ENCODE measurements around the gene SPARCL1. TPM values are rescaled to one million over a fixed set of nuclear protein-coding genes. Genes with fewer than 3 reads are reported as not detected.

The SPARCL1 gene
- total and polyA plus RNA-seq, 2 donors (not counting 1 experiment from before 2014, with no cell fraction given), result not detected

- Histone ChIP-seq H4K20me1 (ENCODE audit: control insufficient read depth, insufficient read depth, low read length, poor library complexity, severe bottlenecking) (no peaks in the 10 kb centered on the region), H3K27me3 (replicated peaks in 1 of 4; ENCODE audit: control extremely low read depth in 1 of 4, control insufficient read depth in 3 of 4, insufficient read depth in 4 of 4, low read length in 3 of 4) (no peaks in the 10 kb centered on the region), H3K9ac (ENCODE audit: low read length) (no peak overlapping the region), H3K36me3 (replicated peaks in 1 of 2; ENCODE audit: control extremely low read depth in 1 of 2, control insufficient read depth in 1 of 2, extremely low read depth in 1 of 2, insufficient read depth in 2 of 2, low read length in 1 of 2) (no peaks in the 10 kb centered on the region), H2AFZ (ENCODE audit: insufficient read depth, low read depth, low read length, poor library complexity, severe bottlenecking) (no peak overlapping the region), H3K4me2 (replicated peaks; ENCODE audit: low read depth, low read length, poor library complexity, severe bottlenecking) (no peak overlapping the region), H3K9me3 (ENCODE audit: control extremely low read depth in 1 of 3, control insufficient read depth in 2 of 3, insufficient read depth in 1 of 3, low read length in 2 of 3) (no peaks in the 10 kb centered on the region), H3K4me1 (ENCODE audit: control insufficient read depth in 2 of 2, insufficient read depth in 2 of 2, low read length in 2 of 2) (no peaks in the 10 kb centered on the region), H3K4me3 (ENCODE audit: control extremely low read depth in 1 of 5, extremely low read depth in 1 of 5, insufficient read depth in 1 of 5, low read depth in 2 of 5, low read length in 4 of 5) (no peak overlapping the region), H3K27ac (ENCODE audit: low read length in 2 of 2) (no peak overlapping the region), H3K79me2 (ENCODE audit: control insufficient read depth, insufficient read depth, low read length) (no peaks in the 10 kb centered on the region)
- no peak for ATAC-seq (ENCODE audit: low read depth)
- TF ChIP-seq CTCF (IDR thresholded peaks at IDR 0.05) (no peak), EZH2 (IDR thresholded peaks at IDR 0.05; ENCODE audit: borderline replicate concordance, insufficient read depth, low read depth, low read length, poor library complexity, severe bottlenecking) (no peak)
- no peaks in the 10 kb centered on the region for H3K4me1 Mint-ChIP-seq
- ChIA-PET POLR2A (no interaction called here), CTCF (no interaction called here)
- H3K27ac Mint-ChIP-seq, result no peak overlapping the region
- intact Hi-C loops (cut with micrococcal nuclease), result no loop called here
- no peak overlapping the region for H3K4me3 Mint-ChIP-seq
- DNase-seq, result no peak
- peaks cover 4% of the 10 kb centered on the region for H3K27me3 Mint-ChIP-seq
- WGBS (ENCODE audit: insufficient coverage), result 100% methylated on average over 1 of the region's 6 CpGs
- no peaks in the 10 kb centered on the region for H3K9me3 Mint-ChIP-seq (ENCODE audit: insufficient read depth)
These were observed 13.0 kb upstream of the SPARCL1 start for GRCh38 chr4:87541956-87542709.

GRCh38 chr4:87541521-87541920 is 12.3 kb upstream of the SPARCL1 start:
- H3K27me3 ChIP-seq (replicated peaks in 1 of 4; ENCODE audit: control extremely low read depth in 1 of 4, control insufficient read depth in 3 of 4, insufficient read depth in 4 of 4, low read length in 3 of 4), result no peaks in the 10 kb centered on the region
- ChIA-PET POLR2A (no interaction called here), CTCF (no interaction called here)
- Mint-ChIP-seq H3K9me3 (ENCODE audit: insufficient read depth) (no peaks in the 10 kb centered on the region), H3K4me3 (no peak overlapping the region), H3K27ac (no peak overlapping the region), H3K27me3 (peaks cover 7% of the 10 kb centered on the region), H3K4me1 (no peaks in the 10 kb centered on the region)
- H2AFZ ChIP-seq (ENCODE audit: insufficient read depth, low read depth, low read length, poor library complexity, severe bottlenecking), result no peak overlapping the region
- no peaks in the 10 kb centered on the region for H3K79me2 ChIP-seq (ENCODE audit: control insufficient read depth, insufficient read depth, low read length)
- H3K9ac ChIP-seq (ENCODE audit: low read length), result no peak overlapping the region
- no peak for ATAC-seq (ENCODE audit: low read depth)
- H3K9me3 ChIP-seq (ENCODE audit: control extremely low read depth in 1 of 3, control insufficient read depth in 2 of 3, insufficient read depth in 1 of 3, low read length in 2 of 3), result no peaks in the 10 kb centered on the region
- no peaks in the 10 kb centered on the region for H3K36me3 ChIP-seq (replicated peaks in 1 of 2; ENCODE audit: control extremely low read depth in 1 of 2, control insufficient read depth in 1 of 2, extremely low read depth in 1 of 2, insufficient read depth in 2 of 2, low read length in 1 of 2)
- TF ChIP-seq EZH2 (IDR thresholded peaks at IDR 0.05; ENCODE audit: borderline replicate concordance, insufficient read depth, low read depth, low read length, poor library complexity, severe bottlenecking) (no peak), CTCF (IDR thresholded peaks at IDR 0.05) (no peak)
- H3K27ac ChIP-seq (ENCODE audit: low read length in 2 of 2), result no peak overlapping the region
- H3K4me2 ChIP-seq (replicated peaks; ENCODE audit: low read depth, low read length, poor library complexity, severe bottlenecking), result no peak overlapping the region
- H3K4me1 ChIP-seq (ENCODE audit: control insufficient read depth in 2 of 2, insufficient read depth in 2 of 2, low read length in 2 of 2), result no peaks in the 10 kb centered on the region
- no peak overlapping the region for H3K4me3 ChIP-seq (ENCODE audit: control extremely low read depth in 1 of 5, extremely low read depth in 1 of 5, insufficient read depth in 1 of 5, low read depth in 2 of 5, low read length in 4 of 5)
- intact Hi-C loops (cut with micrococcal nuclease), result no loop called here
- H4K20me1 ChIP-seq (ENCODE audit: control insufficient read depth, insufficient read depth, low read length, poor library complexity, severe bottlenecking), result no peaks in the 10 kb centered on the region
- 20% methylated on average over 1 of the region's 4 CpGs for WGBS (ENCODE audit: insufficient coverage)
- DNase-seq, result no peak

Measured in B cell (primary cell).